ENCODE measurements around the gene DDX21.
"Not testable (repeated sequence)": the region's sequence is repeated elsewhere in the genome, so short reads cannot be mapped to it uniquely, and the experiment has no call there.

- TF ChIP-seq, protein P1, sequence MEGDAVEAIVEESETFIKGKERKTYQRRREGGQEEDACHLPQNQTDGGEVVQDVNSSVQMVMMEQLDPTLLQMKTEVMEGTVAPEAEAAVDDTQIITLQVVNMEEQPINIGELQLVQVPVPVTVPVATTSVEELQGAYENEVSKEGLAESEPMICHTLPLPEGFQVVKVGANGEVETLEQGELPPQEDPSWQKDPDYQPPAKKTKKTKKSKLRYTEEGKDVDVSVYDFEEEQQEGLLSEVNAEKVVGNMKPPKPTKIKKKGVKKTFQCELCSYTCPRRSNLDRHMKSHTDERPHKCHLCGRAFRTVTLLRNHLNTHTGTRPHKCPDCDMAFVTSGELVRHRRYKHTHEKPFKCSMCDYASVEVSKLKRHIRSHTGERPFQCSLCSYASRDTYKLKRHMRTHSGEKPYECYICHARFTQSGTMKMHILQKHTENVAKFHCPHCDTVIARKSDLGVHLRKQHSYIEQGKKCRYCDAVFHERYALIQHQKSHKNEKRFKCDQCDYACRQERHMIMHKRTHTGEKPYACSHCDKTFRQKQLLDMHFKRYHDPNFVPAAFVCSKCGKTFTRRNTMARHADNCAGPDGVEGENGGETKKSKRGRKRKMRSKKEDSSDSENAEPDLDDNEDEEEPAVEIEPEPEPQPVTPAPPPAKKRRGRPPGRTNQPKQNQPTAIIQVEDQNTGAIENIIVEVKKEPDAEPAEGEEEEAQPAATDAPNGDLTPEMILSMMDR (IDR thresholded peaks at IDR 0.05; ENCODE audit: borderline replicate concordance, extremely low read depth, low read length, poor library complexity, severe bottlenecking) = not testable (repeated sequence)
- TF ChIP-seq EZH2 (IDR thresholded peaks at IDR 0.05; ENCODE audit: borderline replicate concordance, low read depth, low read length, severe bottlenecking) = not testable (repeated sequence)
Observed at GRCh38 chr10:68932860-68933259, 23.1 kb upstream of the DDX21 start.
